HAP-1 (cell line): Measurements from ENCODE around the gene PRKCE.

Experiments
- DNase-seq, 2 experiments: peaks; one replicate each; pipeline ENCODE4 v3.0.0-alpha.2; 2016 to 2020; ENCODE audit warnings: low spot score in 2 of 2
- H3K27me3 ChIP-seq: fragments of 250-450 bp; sonication (Bioruptor Pico); 2 replicates; pipeline ENCODE4 v1.5.1; 2020; ENCODE audit warnings: low read depth, mild to moderate bottlenecking, moderate library complexity
- H3K36me3 ChIP-seq: fragments of 250-450 bp; sonication (Bioruptor Pico); replicated peaks from 2 replicates; pipeline ENCODE4 v1.5.1; 2020; ENCODE audit warnings: mild to moderate bottlenecking
- H3K4me1 ChIP-seq: fragments of 250-450 bp; sonication (Bioruptor Pico); 2 replicates; pipeline ENCODE4 v1.5.1; 2020; ENCODE audit warnings: mild to moderate bottlenecking
- H3K4me3 ChIP-seq: fragments of 250-450 bp; sonication (Bioruptor Pico); 2 replicates; pipeline ENCODE4 v1.5.1; 2020; ENCODE audit warnings: mild to moderate bottlenecking, moderate library complexity
- H3K9me3 ChIP-seq: fragments of 250-450 bp; sonication (Bioruptor Pico); 2 replicates; pipeline ENCODE4 v1.5.1; 2020; ENCODE audit warnings: mild to moderate bottlenecking, moderate library complexity
- in situ Hi-C: fragments of 300-500 bp; cut with MboI; formaldehyde crosslinking; loops from 3 replicates; pipeline ENCODE4 v1.14.3; 2020; ENCODE audit warnings: low sequenced_read_pairs, inconsistent platforms, mixed read lengths

PRKCE gene

DNA sequence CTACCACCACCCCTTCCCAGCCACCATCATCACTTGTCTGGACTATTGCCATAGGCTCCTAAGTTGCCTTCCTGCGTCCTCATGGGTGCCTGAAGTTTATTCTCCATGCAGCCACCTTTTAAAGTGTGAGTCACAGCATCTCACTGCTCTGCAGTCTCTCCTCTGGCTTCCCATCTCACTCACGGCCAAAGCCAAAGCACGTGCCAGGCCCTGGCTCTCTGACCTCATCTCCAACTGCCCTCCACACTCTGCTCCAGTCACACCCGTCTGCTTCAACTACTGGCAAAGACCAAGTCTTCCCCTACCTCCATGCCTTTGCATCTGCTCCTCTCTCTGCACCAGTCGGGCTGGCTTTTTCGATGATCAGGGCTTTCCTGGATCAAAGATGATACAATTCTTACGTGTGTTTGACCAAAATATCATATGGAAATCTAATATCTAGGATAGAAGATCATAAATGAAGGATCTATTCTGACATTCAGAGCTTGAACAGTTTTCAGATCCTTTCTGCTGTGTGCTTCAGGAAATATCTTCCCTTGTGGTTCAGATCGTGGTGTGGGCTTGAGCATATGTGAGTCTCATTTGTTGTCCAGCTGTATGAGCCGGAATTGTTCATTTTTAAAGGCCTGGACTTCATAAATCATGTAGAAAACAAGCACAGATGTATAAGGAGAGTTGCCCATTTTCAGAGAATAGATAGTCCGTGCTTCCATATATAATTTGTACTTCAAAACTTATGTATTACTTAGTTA, 175.6 kb downstream of the PRKCE start:
- Histone ChIP-seq H3K4me3 (no peak overlapping the region), H3K4me1 (no peaks in the 10 kb centered on the region), H3K9me3 (0 out of 2 replicates have a peak, but pooled peaks cover 4% of the 10 kb centered on the region), H3K27me3 (no peaks in the 10 kb centered on the region), H3K36me3 (no peaks in the 10 kb centered on the region)
- DNase-seq, result no peak
- in situ Hi-C loops, result no loop called here

DNA sequence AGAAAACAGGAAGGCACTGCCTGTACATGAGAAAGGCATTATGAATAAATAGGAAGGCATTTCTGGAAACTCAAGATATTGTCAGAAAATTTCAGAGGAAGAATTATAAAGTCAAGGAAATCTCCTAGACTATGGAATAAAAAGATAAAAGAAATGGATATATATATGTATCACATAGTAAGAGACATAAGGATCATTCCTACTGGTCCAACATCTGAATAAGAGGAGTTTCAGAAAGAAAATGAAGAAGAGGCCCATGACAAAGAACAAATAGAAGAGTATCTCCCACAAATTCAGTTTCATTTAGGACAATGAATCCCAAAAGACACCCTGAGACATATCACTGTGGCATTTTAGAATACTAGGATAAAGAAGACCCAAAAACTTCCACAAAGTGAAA, 178.8 kb downstream of the PRKCE start:
- DNase-seq, result no peak
- H3K27me3 ChIP-seq, result no peaks in the 10 kb centered on the region
- 0 out of 2 replicates have a peak, but pooled peaks cover 4% of the 10 kb centered on the region for H3K9me3 ChIP-seq
- no peak overlapping the region for H3K4me3 ChIP-seq
- no peaks in the 10 kb centered on the region for H3K36me3 ChIP-seq
- H3K4me1 ChIP-seq, result no peaks in the 10 kb centered on the region
- in situ Hi-C loops, result no loop called here

DNA sequence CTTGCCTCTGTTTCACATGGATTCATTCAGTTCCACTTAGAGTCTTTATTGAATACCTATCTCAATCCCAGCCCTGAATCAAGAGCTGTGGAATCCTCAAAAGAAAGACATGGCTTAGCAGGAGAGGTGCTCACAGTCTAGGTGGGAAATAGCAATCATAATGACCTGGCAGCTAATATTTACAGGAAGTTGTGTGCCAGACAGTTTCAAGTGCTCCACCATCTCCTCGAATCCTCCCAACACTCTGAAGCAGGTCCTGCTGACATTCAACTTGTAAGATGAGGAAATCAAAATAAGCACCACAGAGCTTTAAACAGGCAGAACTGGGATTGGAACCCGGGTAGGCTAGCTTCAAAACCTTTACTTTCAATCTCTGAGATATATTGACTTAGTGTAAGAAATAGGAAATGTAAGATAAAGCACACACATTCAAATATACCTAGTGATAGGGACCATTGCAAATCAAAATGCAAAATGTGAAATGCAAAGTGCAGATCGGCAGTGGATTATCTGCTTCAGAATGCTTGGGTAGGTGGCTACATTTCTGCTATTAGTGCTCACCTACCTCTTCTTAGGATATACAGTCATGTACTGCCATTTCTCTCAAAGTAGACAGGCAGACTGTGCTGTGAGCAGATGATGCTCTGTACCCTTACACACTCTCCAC, 182.0 kb downstream of the PRKCE start:
- H3K4me1 ChIP-seq, result no peaks in the 10 kb centered on the region
- H3K27me3 ChIP-seq, result no peaks in the 10 kb centered on the region
- in situ Hi-C loops, result no loop called here

DNA sequence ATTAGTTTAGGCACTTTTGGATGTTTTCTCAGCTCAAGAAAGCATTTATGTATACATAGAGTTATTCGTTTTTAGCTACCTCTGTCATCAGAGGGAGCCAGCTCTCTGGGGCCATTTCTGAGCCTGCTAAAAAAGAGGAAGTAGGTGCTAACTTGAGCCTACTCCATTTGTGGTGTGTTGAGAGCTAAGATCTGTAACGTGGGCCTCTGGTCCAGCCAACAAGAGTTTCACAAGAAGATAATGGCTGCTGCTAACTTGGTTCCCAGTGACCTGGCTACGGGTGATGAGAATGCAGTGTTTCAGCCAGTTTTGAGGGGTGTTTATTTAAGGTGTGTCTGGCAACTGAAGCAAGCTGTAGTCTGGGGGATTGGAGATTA, 182.5 kb downstream of the PRKCE start:
- in situ Hi-C loops, result no loop called here
- Histone ChIP-seq H3K9me3 (0 out of 2 replicates have a peak, but pooled peaks cover 4% of the 10 kb centered on the region), H3K4me1 (no peaks in the 10 kb centered on the region), H3K4me3 (no peak overlapping the region), H3K36me3 (no peaks in the 10 kb centered on the region), H3K27me3 (no peaks in the 10 kb centered on the region)
- DNase-seq, result no peak

More for the DNA sequence above, 182.0 kb downstream of the PRKCE start:
- no peak for DNase-seq
- Histone ChIP-seq H3K36me3 (no peaks in the 10 kb centered on the region), H3K4me3 (no peak overlapping the region), H3K9me3 (0 out of 2 replicates have a peak, but pooled peaks cover 4% of the 10 kb centered on the region)

DNA sequence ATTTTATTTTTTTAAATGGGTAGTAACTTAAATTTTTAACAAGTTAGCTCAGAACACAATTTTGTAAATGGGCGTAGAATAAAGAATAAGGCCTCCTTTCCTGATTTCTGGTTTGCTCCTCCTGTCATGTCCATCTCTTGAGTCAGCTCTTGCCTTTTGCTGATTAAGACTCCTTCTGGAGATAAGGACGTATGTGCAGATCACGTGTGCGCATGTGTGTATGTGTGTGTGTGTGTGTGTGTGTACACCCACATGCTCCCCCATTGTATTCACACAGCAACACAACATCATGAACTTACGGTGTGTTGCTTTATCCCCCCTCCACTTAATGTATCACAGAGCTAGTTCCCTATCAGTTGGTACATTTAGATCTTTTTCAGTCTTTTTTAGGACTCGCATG, 182.9 kb downstream of the PRKCE start:
- no peak overlapping the region for H3K4me3 ChIP-seq
- no peaks in the 10 kb centered on the region for H3K36me3 ChIP-seq
- 0 out of 2 replicates have a peak, but pooled peaks cover 4% of the 10 kb centered on the region for H3K9me3 ChIP-seq
- no peaks in the 10 kb centered on the region for H3K27me3 ChIP-seq
- in situ Hi-C loops, result no loop called here
- no peaks in the 10 kb centered on the region for H3K4me1 ChIP-seq
- DNase-seq, result no peak

DNA sequence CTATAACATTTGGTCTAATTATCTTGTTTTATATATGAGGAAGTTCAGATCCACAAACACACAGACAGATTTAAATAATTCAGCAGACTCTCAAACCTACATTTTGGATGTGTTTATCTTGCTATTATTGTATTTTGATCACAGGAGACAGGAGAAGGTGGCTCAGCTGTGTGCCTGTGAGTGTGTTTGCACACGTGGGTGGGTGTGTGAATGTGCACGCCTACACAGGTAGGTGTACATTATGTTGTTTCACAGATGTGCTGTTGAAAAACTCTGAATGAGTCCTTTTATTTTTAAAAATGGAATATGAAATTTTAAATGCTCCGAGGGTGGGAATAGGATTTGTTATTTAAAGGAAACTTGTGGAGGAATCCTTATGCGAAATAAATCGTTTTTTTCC, 183.4 kb downstream of the PRKCE start:
- Histone ChIP-seq H3K9me3 (0 out of 2 replicates have a peak, but pooled peaks cover 4% of the 10 kb centered on the region), H3K36me3 (no peaks in the 10 kb centered on the region), H3K4me3 (no peak overlapping the region), H3K27me3 (no peaks in the 10 kb centered on the region), H3K4me1 (no peaks in the 10 kb centered on the region)
- in situ Hi-C loops, result no loop called here
- DNase-seq, result no peak

DNA sequence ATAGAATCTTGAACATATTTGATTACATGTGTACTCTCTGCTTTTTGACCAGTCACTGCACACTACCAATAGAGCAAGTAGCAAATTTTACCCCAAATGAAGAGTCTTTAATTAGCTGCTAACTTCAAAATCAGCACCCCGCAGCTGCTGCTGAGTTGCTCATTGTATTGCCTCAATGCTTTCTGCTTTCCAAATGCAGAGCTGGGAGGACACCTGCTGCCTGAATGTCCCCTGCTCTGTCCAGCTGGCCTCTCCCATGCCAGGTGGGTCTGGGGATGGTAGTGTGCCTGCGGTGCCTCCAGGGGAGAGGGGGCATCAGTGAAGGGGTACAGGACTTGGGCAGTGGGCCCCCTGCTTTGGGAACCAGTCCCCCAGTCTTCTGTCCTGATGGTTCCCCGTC, 184.8 kb downstream of the PRKCE start:
- in situ Hi-C loops, result no loop called here
- no peaks in the 10 kb centered on the region for H3K36me3 ChIP-seq
- H3K9me3 ChIP-seq, result 0 out of 2 replicates have a peak, but pooled peaks cover 2% of the 10 kb centered on the region
- no peak overlapping the region for H3K4me3 ChIP-seq
- DNase-seq, result no peak
- H3K4me1 ChIP-seq, result no peaks in the 10 kb centered on the region
- no peaks in the 10 kb centered on the region for H3K27me3 ChIP-seq

DNA sequence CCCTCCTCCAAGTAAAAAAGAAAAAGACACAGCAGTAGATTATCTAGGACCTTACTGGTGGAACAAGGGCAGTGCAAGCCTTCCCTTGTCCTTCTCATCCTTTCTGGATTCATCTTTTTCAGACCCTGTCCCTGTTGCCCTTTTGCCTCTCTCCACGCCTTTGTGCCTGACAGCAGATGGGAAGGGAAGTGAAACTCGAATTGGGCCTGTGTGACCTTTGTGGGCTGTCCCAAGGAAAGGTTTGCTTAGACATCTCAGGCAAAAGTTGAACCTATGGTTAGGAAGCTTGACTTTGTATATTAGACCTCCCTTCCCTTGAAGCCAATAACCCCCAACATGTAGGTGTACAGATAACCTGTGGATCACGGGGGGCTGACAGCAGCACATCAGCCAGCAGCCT, 185.3 kb downstream of the PRKCE start:
- in situ Hi-C loops, result no loop called here

DNA sequence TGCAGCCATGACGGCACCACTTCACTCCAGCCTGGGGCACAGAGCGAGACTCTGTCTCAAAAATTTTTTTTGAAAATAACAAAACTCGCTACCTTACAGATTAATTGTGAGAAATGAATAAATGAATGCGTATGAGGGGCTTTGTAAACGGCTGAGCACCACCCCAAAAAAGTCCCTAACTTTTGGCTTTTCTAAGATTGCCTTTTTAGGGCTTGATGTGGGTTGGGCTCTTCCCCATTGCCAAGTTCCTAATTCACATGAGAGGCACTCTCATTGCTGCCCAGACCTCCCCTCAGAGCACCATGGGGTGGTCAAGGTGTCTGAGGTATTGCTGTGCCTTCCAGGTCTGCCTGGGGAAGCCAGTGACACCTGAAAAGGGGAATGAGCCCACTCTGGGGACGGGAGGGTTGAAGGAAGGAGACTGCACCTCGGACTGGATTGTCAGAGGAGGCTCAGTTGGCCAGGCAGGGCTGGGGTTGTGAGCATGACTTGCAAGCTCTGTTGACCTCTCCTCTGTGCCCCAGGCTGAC, 186.4 kb downstream of the PRKCE start:
- Histone ChIP-seq H3K36me3 (no peaks in the 10 kb centered on the region), H3K9me3 (no peaks in the 10 kb centered on the region), H3K4me1 (no peaks in the 10 kb centered on the region), H3K27me3 (no peaks in the 10 kb centered on the region), H3K4me3 (no peak overlapping the region)
- no peak for DNase-seq
- in situ Hi-C loops, result no loop called here

More for the DNA sequence above, 185.3 kb downstream of the PRKCE start:
- DNase-seq, result no peak
- Histone ChIP-seq H3K36me3 (no peaks in the 10 kb centered on the region), H3K4me3 (no peak overlapping the region), H3K27me3 (no peaks in the 10 kb centered on the region), H3K4me1 (no peaks in the 10 kb centered on the region), H3K9me3 (no peaks in the 10 kb centered on the region)

DNA sequence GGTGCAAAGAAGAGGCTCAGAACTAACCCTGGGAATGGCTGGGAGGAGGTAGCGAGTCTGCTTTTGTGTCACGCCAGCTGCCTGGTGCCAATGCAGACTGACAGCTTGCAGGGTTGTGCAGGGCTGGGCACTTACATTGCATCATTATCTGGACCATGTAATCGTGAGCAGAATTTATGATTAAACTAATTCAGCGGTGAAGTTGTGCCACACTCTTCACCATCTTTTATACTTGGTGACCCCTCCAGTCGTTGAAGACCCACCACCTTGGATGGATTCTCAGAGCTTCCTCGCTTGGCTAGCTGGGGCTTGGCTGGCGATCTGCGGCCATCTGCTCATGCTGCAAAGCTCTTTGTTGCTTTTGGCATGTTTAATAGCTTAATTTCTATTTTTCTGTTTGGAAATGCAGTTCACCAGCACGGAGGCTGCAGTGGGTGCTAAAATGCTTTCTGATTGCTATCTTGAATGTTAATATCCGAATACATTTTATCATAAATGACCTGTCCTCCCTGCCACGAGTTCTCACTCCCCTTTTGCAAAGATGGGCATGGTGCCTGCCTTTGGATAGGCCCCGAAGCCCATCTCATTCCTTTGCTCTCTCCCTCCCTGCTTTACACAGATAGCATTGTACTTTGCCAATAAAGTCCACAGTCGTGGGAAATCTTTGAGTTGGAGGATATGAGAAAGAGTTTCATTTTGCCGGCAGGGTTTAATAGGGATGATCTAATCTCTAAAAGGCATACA, 188.2 kb downstream of the PRKCE start:
- peaks cover 4% of the 10 kb centered on the region for H3K4me1 ChIP-seq

DNA sequence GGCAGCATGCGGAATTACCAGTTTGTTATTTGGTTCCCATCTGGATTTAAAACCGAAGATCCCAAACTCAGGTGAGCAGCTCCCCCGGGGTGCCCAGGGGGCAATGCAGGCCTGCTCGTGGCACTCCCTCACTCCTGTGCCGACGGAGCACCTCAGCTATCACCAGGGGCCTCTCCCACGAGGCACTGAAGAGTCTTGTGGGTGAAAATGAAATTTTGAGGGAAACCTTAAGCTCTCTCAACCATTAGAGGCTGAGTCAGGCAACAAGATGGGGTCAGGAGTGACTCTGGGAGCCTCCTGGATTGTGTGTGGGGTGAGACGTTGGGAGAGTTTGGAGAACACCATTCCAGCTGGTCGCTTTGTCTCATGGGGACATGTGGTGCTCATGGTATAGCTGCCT, 189.0 kb downstream of the PRKCE start:
- no peak overlapping the region for H3K4me3 ChIP-seq
- peaks cover 6% of the 10 kb centered on the region for H3K4me1 ChIP-seq
- no peaks in the 10 kb centered on the region for H3K9me3 ChIP-seq
- no peaks in the 10 kb centered on the region for H3K27me3 ChIP-seq
- DNase-seq, result no peak
- in situ Hi-C loops, result no loop called here
- H3K36me3 ChIP-seq, result no peaks in the 10 kb centered on the region

More for the DNA sequence above, 188.2 kb downstream of the PRKCE start:
- Histone ChIP-seq H3K4me3 (no peak overlapping the region), H3K9me3 (no peaks in the 10 kb centered on the region), H3K36me3 (no peaks in the 10 kb centered on the region), H3K27me3 (no peaks in the 10 kb centered on the region)
- DNase-seq, result no peak
- in situ Hi-C loops, result no loop called here

DNA sequence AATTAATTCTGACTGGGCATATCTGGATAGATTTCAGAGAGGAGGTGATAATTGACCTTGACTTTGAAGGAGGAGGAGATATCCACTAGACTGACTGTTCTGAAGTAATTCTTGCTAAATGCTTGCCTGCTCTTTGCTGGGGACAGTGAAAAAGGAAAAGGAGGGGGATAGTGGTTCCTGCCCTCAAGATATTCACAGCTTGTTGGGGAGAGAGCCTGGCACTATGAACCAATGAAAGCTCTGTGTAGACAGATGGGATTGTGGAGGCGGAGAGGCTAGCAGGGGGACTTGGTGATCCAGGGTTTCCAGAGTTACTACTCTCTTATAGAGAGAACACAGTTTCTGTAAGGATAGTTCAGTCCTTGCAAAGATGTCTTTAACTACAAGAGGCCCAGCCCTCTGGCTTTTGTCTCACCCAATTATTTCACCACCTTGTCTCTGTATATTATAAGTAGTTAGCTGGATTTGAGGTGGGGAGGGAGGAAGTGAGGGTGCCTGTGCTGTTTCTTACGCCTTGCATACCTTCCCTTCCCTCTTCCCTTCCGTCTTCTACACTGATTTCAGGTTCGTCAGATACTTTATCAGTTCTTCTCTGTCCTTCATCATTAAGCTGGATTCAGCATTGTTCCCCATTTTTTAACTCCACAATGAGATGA, 190.4 kb downstream of the PRKCE start:
- Histone ChIP-seq H3K9me3 (no peaks in the 10 kb centered on the region), H3K4me1 (peaks cover 6% of the 10 kb centered on the region), H3K4me3 (no peak overlapping the region), H3K27me3 (no peaks in the 10 kb centered on the region), H3K36me3 (no peaks in the 10 kb centered on the region)
- in situ Hi-C loops, result no loop called here
- no peak for DNase-seq

DNA sequence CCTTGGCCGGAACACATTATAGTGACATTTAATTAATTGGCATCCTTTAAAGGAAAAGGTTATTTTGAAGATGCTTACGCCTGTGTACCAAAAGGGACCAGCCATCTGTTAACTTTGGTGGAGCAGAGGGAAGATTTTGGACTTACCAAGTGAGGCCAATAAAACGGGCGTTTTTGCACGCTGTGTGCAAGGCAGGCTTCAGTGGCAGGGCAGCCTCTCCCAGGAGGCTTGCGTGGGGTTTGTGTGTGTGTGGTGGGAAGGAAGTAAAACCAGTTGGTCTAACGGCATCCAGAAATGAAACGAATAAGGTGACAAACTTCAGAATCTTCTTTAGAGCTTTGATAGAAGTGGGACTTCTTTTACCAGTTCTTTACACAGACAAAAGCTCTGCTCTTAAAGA, 191.7 kb downstream of the PRKCE start:
- no peaks in the 10 kb centered on the region for H3K9me3 ChIP-seq
- DNase-seq, result no peak
- no peak overlapping the region for H3K4me3 ChIP-seq
- no peaks in the 10 kb centered on the region for H3K36me3 ChIP-seq
- in situ Hi-C loops, result no loop called here
- peaks cover 6% of the 10 kb centered on the region for H3K4me1 ChIP-seq
- H3K27me3 ChIP-seq, result no peaks in the 10 kb centered on the region
